RWPE2 (cell line): ENCODE data around the gene TNFSF10.
"Not testable (repeated sequence)": the region's sequence is repeated elsewhere in the genome, so short reads cannot be mapped to it uniquely, and the experiment has no call there.

Experiments used
- ATAC-seq: fragments of 200-7000 bp; cut with Tn5 transposase; 3 replicates; pipeline ENCODE4 v1.9.1; 2021; ENCODE audit warnings: low read depth
- DNase-seq: peaks from one replicate; pipeline ENCODE4 v3.0.0-alpha.2; 2020; ENCODE audit warnings: low spot score
- H3K27ac ChIP-seq: fragments of 450-650 bp; 2 replicates; pipeline ENCODE4 v1.5.1; 2017; ENCODE audit warnings: mild to moderate bottlenecking; ENCODE audit not compliant: poor library complexity, severe bottlenecking
- H3K27me3 ChIP-seq: fragments of 250-450 bp; sonication (Bioruptor Pico); 2 replicates; pipeline ENCODE4 v1.5.1; 2021; ENCODE audit warnings: mild to moderate bottlenecking, moderate library complexity; ENCODE audit not compliant: insufficient read depth, poor library complexity, severe bottlenecking
- H3K36me3 ChIP-seq: fragments of 250-450 bp; sonication (Bioruptor Pico); 2 replicates; pipeline ENCODE4 v1.5.1; 2020; ENCODE audit warnings: low read depth, mild to moderate bottlenecking, moderate library complexity
- H3K4me1 ChIP-seq: fragments of 250-450 bp; sonication (Bioruptor Pico); 2 replicates; pipeline ENCODE4 v1.5.1; 2021; ENCODE audit warnings: mild to moderate bottlenecking, moderate library complexity; ENCODE audit not compliant: insufficient read depth, poor library complexity, severe bottlenecking
- H3K4me3 ChIP-seq: fragments of 250-450 bp; sonication (Bioruptor Pico); 2 replicates; pipeline ENCODE4 v1.5.1; 2021; ENCODE audit warnings: mild to moderate bottlenecking, moderate library complexity; ENCODE audit not compliant: severe bottlenecking
- H3K9me3 ChIP-seq: fragments of 250-450 bp; sonication (Bioruptor Pico); 2 replicates; pipeline ENCODE4 v1.5.1; 2021; ENCODE audit warnings: mild to moderate bottlenecking, moderate library complexity; ENCODE audit not compliant: severe bottlenecking
- CTCF ChIP-seq: fragments of 450-650 bp; IDR thresholded peaks from one replicate; pipeline ENCODE4 v1.5.1; 2017; ENCODE audit warnings: mild to moderate bottlenecking, moderate library complexity; ENCODE audit not compliant: poor library complexity, severe bottlenecking

Gene TNFSF10

GRCh38 chr3:172522871-172523818 is at the start of gene TNFSF10:
Gene TNFSF10 (minus strand): TSS chr3:172523430. CDS start chr3:172523384, 46 bp downstream.
- peak within 1 kb of the TSS; percentile 24 for H3K4me3 ChIP-seq
- no peaks in the 10 kb centered on the region for H3K36me3 ChIP-seq
- H3K27ac ChIP-seq: no peak within 1 kb of the TSS
- H3K9me3 ChIP-seq: no peaks in the 10 kb centered on the region
- peak; percentile 81 for ATAC-seq
- no peaks in the 10 kb centered on the region for H3K27me3 ChIP-seq
- no peak for TF ChIP-seq CTCF
- no peak for DNase-seq
- peaks cover 14% of the 10 kb centered on the region for H3K4me1 ChIP-seq

- Histone ChIP-seq H3K9me3 (no peaks in the 10 kb centered on the region), H3K36me3 (no peaks in the 10 kb centered on the region), H3K27me3 (no peaks in the 10 kb centered on the region), H3K27ac (no peak overlapping the region), H3K4me3 (no peak overlapping the region), H3K4me1 (no peaks in the 10 kb centered on the region)
- no peak for ATAC-seq
- TF ChIP-seq CTCF: no peak
- DNase-seq: no peak
Observed at GRCh38 chr3:172569128-172570008, 46.1 kb upstream of the TNFSF10 start.

- no peak for DNase-seq
- Histone ChIP-seq H3K36me3 (no peaks in the 10 kb centered on the region), H3K27me3 (no peaks in the 10 kb centered on the region), H3K27ac (no peak overlapping the region), H3K4me1 (peaks cover 5% of the 10 kb centered on the region), H3K4me3 (no peak overlapping the region), H3K9me3 (no peaks in the 10 kb centered on the region)
- no peak for TF ChIP-seq CTCF
- no peak for ATAC-seq
Observed at GRCh38 chr3:172568701-172569100, 45.5 kb upstream of the TNFSF10 start.

- H3K4me1 ChIP-seq: peaks cover 21% of the 10 kb centered on the region
Observed at GRCh38 chr3:172566785-172567184, 43.6 kb upstream of the TNFSF10 start.

GRCh38 chr3:172564499-172564898 is 41.3 kb upstream of the TNFSF10 start:
- no peak for TF ChIP-seq CTCF
- ATAC-seq (no peak), DNase-seq (no peak)
- Histone ChIP-seq H3K4me1 (peaks cover 37% of the 10 kb centered on the region), H3K27ac (no peak overlapping the region), H3K4me3 (no peak overlapping the region), H3K27me3 (no peaks in the 10 kb centered on the region), H3K36me3 (no peaks in the 10 kb centered on the region), H3K9me3 (no peaks in the 10 kb centered on the region)

More at GRCh38 chr3:172566785-172567184, 43.6 kb upstream of the TNFSF10 start:
- not testable (repeated sequence) for H3K36me3 ChIP-seq, H3K27me3 ChIP-seq, ATAC-seq, H3K4me3 ChIP-seq, H3K27ac ChIP-seq, H3K9me3 ChIP-seq, DNase-seq
